ENCODE results near the gene RASGRF2. TPM values are rescaled to one million over a fixed set of nuclear protein-coding genes. Genes with fewer than 3 reads are reported as not detected.
A peak's percentile ranks its signal among the peaks of the same experiment; 100 is the strongest.
"Not testable (repeated sequence)": the region's sequence is repeated elsewhere in the genome, so short reads cannot be mapped to it uniquely, and the experiment has no call there.

Gene RASGRF2
- total RNA-seq, 1 experiment from 2014 or later = not detected

DNA sequence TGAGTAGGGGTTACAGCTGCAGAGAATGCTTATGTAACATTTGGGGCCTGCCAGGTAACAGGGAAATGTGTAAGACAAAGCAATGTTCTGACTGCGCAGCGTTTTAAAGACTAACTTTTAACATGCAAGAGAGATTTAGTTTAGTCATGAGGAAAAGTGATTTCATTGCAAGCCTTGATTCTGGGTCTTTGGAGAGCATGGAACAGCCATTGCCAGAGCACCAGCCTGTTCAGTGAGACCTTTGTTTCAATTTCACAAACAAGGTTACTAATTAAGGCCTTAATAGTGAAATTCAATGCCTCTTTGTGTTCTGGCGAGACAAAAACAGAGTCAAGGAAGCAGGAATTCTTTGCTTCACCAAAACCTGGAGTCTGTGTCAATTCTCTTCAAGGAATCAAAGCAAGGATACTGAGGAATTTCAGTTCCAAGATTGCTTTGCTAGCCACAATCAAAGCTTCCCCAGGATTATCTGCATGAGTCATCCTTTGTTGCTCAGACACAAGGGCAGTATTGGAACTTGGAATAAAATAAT lies 287.3 kb downstream of the RASGRF2 start:
- DNase-seq (ENCODE audit: low read depth, low spot score) = peak; percentile 20
- in situ Hi-C loops (cut with HindIII; ENCODE audit: low pct_unique_long_range_greater_than_20kb, low sequenced_read_pairs) = no loop called here

DNA sequence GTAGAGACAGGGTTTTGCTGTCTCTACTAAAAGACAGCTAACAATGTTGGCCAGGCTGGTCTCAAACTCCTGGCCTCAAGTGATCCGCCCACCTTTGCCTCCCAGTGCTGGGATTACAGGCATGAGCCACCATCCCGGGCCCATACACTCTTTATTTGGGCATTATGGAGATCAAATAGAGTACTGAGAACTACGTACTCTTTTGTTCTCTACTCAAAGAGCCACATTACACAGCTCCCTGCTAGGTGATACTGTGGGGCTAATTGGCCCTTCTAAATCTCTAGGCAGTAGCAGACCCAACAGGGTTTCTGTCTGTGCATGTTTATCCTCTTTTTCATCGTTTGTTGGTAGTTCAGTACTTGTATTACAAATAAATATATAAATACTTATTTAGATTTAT lies 289.1 kb downstream of the RASGRF2 start:
- no peak for DNase-seq (ENCODE audit: low read depth, low spot score)
- in situ Hi-C loops (cut with HindIII; ENCODE audit: low pct_unique_long_range_greater_than_20kb, low sequenced_read_pairs) = no loop called here

DNA sequence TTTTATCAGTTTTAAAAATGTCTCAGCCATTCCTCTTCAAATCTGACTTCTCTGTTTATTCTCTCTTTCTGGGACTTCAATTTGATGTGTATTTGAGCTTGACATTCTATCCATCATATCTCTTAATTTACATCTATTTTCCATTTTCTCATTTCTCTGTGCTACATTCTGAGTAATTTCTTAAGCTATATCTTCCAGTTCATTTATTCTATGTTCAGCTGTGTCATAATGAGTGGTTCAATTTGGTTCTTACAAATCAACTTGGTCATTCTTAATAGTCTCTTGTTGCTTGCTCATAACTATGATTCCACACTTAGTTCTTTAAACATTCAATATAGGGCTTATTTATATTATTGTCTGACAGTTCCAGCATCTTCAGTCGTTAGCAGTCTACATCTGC lies 289.8 kb downstream of the RASGRF2 start:
- no peak for DNase-seq (ENCODE audit: low read depth, low spot score)
- in situ Hi-C loops (cut with HindIII; ENCODE audit: low pct_unique_long_range_greater_than_20kb, low sequenced_read_pairs) = no loop called here

DNA sequence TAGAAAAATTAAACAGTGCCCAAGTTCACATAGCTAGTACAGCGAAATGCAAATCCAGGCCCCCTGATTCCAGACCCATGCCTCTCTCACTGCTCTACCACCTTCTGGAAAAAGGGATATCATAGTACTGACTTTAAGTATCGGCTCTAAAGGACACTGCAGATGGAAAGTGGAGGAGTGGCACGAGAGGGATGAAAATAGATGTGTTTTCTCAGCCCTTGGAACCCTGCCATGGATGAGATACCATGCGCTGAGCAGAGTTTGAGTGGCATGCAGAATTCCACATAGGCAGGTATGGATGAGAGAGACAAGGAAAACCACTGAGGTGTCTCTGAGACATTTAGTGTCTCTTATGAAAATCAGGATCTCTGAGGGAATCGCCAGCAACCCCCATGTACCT lies 291.8 kb downstream of the RASGRF2 start:
- in situ Hi-C loops (cut with HindIII; ENCODE audit: low pct_unique_long_range_greater_than_20kb, low sequenced_read_pairs) = no loop called here
- no peak for DNase-seq (ENCODE audit: low read depth, low spot score)

DNA sequence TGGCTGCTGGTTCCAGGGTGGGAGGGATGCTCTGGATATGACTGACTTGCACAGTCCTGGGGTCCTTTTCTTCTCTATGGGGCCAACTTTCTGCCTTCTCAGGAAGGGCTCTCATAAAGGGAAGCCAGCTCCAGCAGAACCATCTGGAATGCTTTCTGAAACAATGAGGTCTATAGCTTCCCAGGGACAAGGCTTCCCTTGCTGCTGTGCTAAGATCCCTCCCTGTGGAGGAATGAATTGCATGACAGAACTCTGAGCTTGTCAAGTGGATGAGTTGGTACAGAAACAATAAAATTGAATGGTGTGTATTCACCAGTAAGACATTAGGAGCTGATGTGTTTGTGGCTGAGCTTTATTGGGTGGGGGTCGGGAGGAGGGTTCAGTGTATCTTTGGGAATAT lies 292.7 kb downstream of the RASGRF2 start:
- no peak for DNase-seq (ENCODE audit: low read depth, low spot score)
- in situ Hi-C loops (cut with HindIII; ENCODE audit: low pct_unique_long_range_greater_than_20kb, low sequenced_read_pairs) = no loop called here

DNA sequence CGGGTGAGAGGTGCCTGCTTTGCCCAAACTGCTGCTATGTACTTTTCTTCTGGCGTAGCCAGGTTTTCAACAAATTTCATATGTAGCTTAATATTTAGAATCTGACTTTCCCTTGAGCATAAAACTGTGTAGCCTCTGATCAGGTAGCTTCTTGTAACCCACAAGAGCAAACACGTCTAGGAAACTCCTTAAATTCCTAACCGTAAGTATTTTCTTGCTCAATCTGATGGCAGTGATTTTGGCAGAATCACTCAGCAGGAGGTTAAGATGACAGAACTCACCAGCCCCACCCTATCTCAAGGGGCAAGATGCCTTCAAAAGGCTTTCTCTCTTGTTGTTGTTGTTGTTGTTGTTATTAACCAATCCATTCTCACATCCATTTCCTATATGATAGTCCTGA lies 293.7 kb downstream of the RASGRF2 start:
- in situ Hi-C loops (cut with HindIII; ENCODE audit: low pct_unique_long_range_greater_than_20kb, low sequenced_read_pairs) = no loop called here
- no peak for DNase-seq (ENCODE audit: low read depth, low spot score)

DNA sequence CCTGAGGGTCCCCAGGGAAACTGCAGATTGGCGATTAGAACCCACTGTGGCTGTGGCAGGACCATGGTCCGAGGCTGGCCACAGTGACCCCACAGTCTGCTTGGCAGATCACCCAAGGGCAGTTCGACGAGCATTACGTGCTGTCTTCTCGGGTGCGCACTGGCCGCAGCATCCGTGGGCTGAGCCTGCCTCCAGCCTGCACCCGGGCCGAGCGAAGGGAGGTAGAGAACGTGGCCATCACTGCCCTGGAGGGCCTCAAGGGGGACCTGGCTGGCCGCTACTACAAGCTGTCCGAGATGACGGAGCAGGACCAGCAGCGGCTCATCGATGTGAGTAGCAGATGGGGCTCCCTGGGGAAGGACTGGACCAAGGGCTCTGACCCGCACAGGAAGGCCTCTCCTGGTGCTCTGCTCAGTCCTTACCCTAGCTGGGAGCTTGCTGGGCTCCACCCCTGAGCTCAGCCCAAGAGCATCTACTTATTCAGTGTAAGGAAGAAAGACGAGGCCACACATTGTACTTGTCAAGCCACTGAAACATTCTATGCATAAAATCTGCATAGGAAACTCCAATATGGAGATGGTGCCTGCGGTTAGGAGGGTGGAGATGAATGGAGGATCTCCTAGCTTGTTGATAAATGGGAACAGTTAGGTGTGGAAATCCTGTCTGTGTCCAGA lies 294.9 kb downstream of the RASGRF2 start:
- in situ Hi-C loops (cut with HindIII; ENCODE audit: low pct_unique_long_range_greater_than_20kb, low sequenced_read_pairs) = no loop called here
- no peak for DNase-seq (ENCODE audit: low read depth, low spot score)

DNA sequence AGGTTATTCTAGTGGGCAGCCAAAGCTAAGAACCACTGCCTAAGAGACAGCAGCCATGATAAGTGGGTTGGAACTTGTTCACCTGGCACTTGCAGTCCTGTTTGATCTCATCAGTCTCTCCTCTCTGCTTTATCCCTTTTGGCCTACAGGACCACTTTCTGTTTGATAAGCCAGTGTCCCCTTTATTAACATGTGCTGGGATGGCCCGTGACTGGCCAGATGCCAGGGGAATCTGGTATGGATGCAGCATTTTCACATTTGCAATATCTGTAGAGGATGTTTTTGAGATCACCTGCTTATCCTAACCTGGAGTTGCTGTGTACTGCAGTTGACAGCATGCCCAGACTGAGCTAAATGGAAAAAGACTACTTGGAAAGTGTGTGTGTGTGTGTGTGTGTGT lies 296.6 kb downstream of the RASGRF2 start:
- in situ Hi-C loops (cut with HindIII; ENCODE audit: low pct_unique_long_range_greater_than_20kb, low sequenced_read_pairs) = no loop called here
- no peak for DNase-seq (ENCODE audit: low read depth, low spot score)

DNA sequence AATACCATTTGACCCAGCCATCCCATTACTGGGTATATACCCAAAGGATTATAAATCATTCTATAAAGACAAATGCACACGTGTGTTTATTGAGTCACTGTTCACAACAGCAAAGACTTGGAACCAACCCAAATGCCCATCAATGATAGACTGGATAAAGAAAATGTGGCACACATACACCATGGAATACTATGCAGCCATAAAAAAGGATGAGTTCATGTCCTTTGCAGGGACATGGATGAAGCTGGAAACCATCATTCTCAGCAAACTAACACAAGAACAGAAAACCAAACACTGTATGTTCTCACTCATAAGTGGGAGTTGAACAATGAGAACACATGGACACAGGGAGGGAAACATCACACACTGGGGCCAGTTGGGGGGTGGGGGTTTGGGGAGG lies 302.6 kb downstream of the RASGRF2 start:
- DNase-seq (ENCODE audit: low read depth, low spot score); in situ Hi-C loops (cut with HindIII; ENCODE audit: low pct_unique_long_range_greater_than_20kb, low sequenced_read_pairs): not testable (repeated sequence)

DNA sequence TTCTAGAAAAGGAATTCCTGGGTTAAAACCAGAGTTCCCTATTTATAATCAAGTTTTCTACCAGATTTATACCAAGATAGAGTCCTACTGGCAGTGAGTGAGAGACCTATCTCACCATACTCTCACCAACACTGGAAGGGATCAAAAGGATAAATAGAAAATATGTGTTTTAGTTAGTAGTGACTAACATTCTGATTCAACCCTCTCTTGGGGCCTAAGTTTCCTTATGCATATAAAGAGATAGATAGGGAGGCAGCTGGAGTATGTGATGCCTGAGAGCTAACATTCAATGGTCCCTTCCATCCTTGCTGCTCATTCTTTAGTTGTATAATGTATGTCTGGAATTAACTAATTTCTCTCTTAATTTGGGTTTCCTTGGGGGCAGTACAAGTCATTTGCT lies 304.9 kb downstream of the RASGRF2 start:
- in situ Hi-C loops (cut with HindIII; ENCODE audit: low pct_unique_long_range_greater_than_20kb, low sequenced_read_pairs) = no loop called here
- no peak for DNase-seq (ENCODE audit: low read depth, low spot score)

DNA sequence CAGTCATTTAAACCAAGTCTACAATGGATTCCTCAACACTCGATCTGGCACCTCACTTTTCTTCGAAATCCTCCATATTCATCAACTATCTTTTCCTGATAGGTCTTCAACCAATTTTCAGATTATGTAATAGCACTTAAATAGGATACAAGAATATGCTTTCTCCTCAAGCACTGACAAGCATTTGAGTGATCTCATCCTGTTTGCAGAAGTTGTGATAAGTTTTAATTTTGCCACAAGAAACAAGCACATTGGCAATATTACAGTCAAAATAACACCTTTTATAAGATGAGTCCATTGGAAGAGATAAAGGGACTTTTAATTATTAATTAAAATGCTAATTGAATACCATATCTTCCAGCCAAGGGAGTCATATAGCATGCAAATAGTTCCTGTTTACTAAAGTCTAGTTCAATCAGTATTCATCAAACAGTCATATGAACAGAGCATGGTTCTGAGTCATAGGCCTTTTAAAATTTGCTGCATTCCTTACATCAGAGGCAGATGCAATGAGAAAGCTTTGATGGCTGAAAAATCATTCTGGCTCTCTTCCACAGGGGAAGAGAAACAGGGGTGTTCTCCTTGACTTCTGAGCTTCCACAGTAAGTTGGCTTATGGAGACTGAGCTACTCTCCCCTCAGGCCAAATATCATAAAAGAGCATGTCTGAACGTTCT lies 308.5 kb downstream of the RASGRF2 start:
- in situ Hi-C loops (cut with HindIII; ENCODE audit: low pct_unique_long_range_greater_than_20kb, low sequenced_read_pairs) = no loop called here
- DNase-seq (ENCODE audit: low read depth, low spot score) = peak; percentile 93

DNA sequence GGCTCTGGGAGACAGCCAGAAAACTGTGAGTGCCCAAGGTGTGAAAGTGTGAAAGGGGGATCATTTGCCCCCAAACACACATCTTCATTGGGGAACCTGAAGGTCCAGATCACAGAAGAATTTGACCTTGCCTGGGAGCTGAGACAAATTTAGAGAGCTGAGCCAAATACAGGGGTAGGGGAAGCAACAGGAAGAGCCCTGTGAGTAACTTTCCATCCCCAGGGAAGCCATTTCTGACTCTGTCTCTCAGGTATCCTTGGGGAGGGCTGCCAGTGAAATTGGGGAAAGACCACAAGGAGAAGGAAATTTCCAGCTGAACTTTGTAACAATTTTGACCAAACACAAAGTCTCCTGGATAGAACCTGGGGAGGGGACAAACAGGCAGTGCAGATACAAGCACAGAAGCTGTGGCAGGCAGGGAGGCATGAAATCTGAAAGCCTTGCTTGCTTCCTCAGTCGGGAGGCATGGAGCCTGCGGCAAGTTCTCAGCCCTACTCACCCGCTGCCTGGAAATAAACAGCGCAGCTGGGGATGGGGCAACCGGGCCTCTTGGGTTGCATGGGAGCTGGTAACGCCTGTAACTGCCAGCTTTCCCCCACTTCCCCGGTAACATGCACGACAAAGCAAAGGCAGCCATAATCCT lies 309.7 kb downstream of the RASGRF2 start:
- peak; percentile 17 for DNase-seq (ENCODE audit: low read depth, low spot score)
- in situ Hi-C loops (cut with HindIII; ENCODE audit: low pct_unique_long_range_greater_than_20kb, low sequenced_read_pairs) = no loop called here

DNA sequence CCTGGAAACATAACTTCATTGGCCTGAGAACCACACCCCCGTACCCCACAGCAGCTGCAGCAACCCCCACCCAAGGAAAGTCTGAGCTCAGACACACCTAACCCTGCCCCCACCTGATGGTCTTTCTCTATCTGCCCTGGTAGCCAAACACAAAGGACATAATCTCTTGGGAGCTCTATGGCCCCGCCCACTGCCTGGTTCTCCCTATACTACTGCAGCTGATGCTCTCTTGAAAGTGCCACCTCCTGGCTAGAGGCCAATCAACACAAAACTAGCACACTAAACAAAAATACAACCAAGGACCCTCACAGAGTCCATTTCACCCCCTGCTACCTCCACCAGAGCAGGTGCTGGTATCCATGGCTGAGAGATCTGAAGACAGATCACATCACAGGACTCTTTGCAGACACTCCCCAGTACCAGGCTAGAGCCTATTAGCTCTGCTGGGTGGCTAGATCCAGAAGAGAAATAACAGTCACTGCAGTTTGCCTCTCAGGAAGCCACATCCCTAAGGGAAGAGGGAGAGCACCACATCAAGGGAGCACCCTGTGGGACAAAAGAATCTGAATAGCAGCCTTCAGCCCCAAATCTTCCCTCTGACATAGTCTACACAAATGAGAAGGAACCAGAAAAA lies 310.3 kb downstream of the RASGRF2 start:
- peak; percentile 50 for DNase-seq (ENCODE audit: low read depth, low spot score)
- in situ Hi-C loops (cut with HindIII; ENCODE audit: low pct_unique_long_range_greater_than_20kb, low sequenced_read_pairs) = not testable (repeated sequence)

Small RNA genes within 50 kb of the gene (small RNA-seq; reads per million reads assigned to genes)
- 0 reads per million in 2 experiments for gene AC026436.1

Measured in SK-MEL-5 (cell line).